Stomach (tissue), 4 donors: ENCODE data around the gene KRTAP10-1.

Source experiments
- POLR2A ChIP-seq, 4 donors: fragments of 450-650 bp; IDR thresholded peaks; one replicate each; pipeline ENCODE4 v1.6.1; 2016; ENCODE audit warnings: antibody characterized with exemption in 4 of 4, control low read depth in 2 of 4, mild to moderate bottlenecking in 1 of 4, moderate library complexity in 1 of 4
- POLR2AphosphoS5 ChIP-seq, 3 donors: sonication (generic); formaldehyde crosslinking; IDR thresholded peaks; one replicate each; pipeline ENCODE4 v1.6.1; 2016; ENCODE audit warnings: antibody characterized with exemption in 3 of 3
- TF ChIP-seq, protein P1 (sequence below), 7 experiments: fragments of 450-650 bp in 4 of 7; fragments of 200-600 bp in 3 of 7; sonication (generic) in 3 of 7; IDR thresholded peaks; one replicate each; pipeline ENCODE4 v1.5.1; 2016 to 2019; ENCODE audit warnings: antibody characterized with exemption in 7 of 7, control low read depth in 2 of 7, mild to moderate bottlenecking in 1 of 7

- TF ChIP-seq POLR2A (IDR thresholded peaks at IDR 0.05) (no peak), POLR2AphosphoS5 (IDR thresholded peaks at IDR 0.05) (no peak)
- TF ChIP-seq, protein P1, sequence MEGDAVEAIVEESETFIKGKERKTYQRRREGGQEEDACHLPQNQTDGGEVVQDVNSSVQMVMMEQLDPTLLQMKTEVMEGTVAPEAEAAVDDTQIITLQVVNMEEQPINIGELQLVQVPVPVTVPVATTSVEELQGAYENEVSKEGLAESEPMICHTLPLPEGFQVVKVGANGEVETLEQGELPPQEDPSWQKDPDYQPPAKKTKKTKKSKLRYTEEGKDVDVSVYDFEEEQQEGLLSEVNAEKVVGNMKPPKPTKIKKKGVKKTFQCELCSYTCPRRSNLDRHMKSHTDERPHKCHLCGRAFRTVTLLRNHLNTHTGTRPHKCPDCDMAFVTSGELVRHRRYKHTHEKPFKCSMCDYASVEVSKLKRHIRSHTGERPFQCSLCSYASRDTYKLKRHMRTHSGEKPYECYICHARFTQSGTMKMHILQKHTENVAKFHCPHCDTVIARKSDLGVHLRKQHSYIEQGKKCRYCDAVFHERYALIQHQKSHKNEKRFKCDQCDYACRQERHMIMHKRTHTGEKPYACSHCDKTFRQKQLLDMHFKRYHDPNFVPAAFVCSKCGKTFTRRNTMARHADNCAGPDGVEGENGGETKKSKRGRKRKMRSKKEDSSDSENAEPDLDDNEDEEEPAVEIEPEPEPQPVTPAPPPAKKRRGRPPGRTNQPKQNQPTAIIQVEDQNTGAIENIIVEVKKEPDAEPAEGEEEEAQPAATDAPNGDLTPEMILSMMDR (IDR thresholded peaks at IDR 0.05), result no peak
Observed at GRCh38 chr21:44567481-44568171, 27.6 kb upstream of the KRTAP10-1 start.
